Mesendoderm (in vitro differentiated cells): ENCODE results near the gene PBRM1.

ENCODE experiments used
- DNase-seq: peaks from one replicate; pipeline ENCODE4 v3.0.0; 2013
- H2AK5ac ChIP-seq: 2 replicates; pipeline ENCODE4 v1.6.1; 2013; ENCODE audit warnings: low read length, inconsistent platforms
- H2BK120ac ChIP-seq: 2 replicates; pipeline ENCODE4 v1.6.1; 2013; ENCODE audit warnings: low read depth, mild to moderate bottlenecking, low read length, moderate library complexity, mixed read lengths
- H2BK15ac ChIP-seq: replicated peaks from 2 replicates; pipeline ENCODE4 v1.6.1; 2013; ENCODE audit warnings: low read depth, mild to moderate bottlenecking, moderate library complexity
- H2BK5ac ChIP-seq: 2 replicates; pipeline ENCODE4 v1.6.1; 2013; ENCODE audit warnings: low read length, inconsistent platforms
- H3K18ac ChIP-seq: 2 replicates; pipeline ENCODE4 v1.6.1; 2013; ENCODE audit warnings: mild to moderate bottlenecking, low read length, mixed read lengths
- H3K23ac ChIP-seq: one replicate; pipeline ENCODE4 v1.6.1; 2013; ENCODE audit warnings: low read length
- H3K27ac ChIP-seq: 2 replicates; pipeline ENCODE4 v1.5.1; 2013; ENCODE audit warnings: low read depth, mild to moderate bottlenecking, inconsistent platforms, low read length, moderate library complexity
- H3K27me3 ChIP-seq: 2 replicates; pipeline ENCODE4 v1.6.1; 2013; ENCODE audit warnings: low read length, control low read depth, mild to moderate bottlenecking, inconsistent platforms; ENCODE audit not compliant: insufficient read depth, poor library complexity
- H3K36me3 ChIP-seq: 2 replicates; pipeline ENCODE4 v1.6.1; 2013; ENCODE audit warnings: low read length, inconsistent platforms; ENCODE audit not compliant: control insufficient read depth, insufficient read depth
- H3K4ac ChIP-seq: one replicate; pipeline ENCODE4 v1.6.1; 2013; ENCODE audit warnings: low read depth, mild to moderate bottlenecking, low read length, moderate library complexity
- H3K4me1 ChIP-seq: 2 replicates; pipeline ENCODE4 v1.6.1; 2013; ENCODE audit warnings: low read depth, low read length, inconsistent platforms; ENCODE audit not compliant: control insufficient read depth
- H3K4me2 ChIP-seq: 2 replicates; pipeline ENCODE4 v1.6.1; 2013; ENCODE audit warnings: low read length
- H3K4me3 ChIP-seq: 2 replicates; pipeline ENCODE4 v1.5.1; 2013; ENCODE audit warnings: mild to moderate bottlenecking, low read length
- H3K56ac ChIP-seq: one replicate; pipeline ENCODE4 v1.6.1; 2013; ENCODE audit warnings: low read length
- H3K79me1 ChIP-seq: 2 replicates; pipeline ENCODE4 v1.6.1; 2013; ENCODE audit warnings: low read length, inconsistent platforms
- H3K79me2 ChIP-seq: 2 replicates; pipeline ENCODE4 v1.6.1; 2013; ENCODE audit warnings: mild to moderate bottlenecking, low read length; ENCODE audit not compliant: control insufficient read depth, insufficient read depth
- H3K9ac ChIP-seq: 2 replicates; pipeline ENCODE4 v1.6.1; 2013; ENCODE audit warnings: low read length, inconsistent platforms
- H4K5ac ChIP-seq: one replicate; pipeline ENCODE4 v1.6.1; 2013; ENCODE audit warnings: low read length
- H4K8ac ChIP-seq: one replicate; pipeline ENCODE4 v1.6.1; 2013; ENCODE audit warnings: low read depth, mild to moderate bottlenecking, control low read depth, low read length, moderate library complexity
- WGBS: extraction: QIAGEN DNeasy Blood & Tissue Kit; methylation state at CpG from one replicate; pipeline ENCODE4 v1.1.7; 2013; ENCODE audit warnings: low lambda C conversion rate, missing lambda C conversion rate; ENCODE audit not compliant: insufficient coverage; ENCODE audit errors: extremely low coverage; 5-methylcytosine and 5-hydroxymethylcytosine counted together

The PBRM1 gene

GRCh38 chr3:52715714-52716305 is 30.1 kb upstream of the PBRM1 start:
- Histone ChIP-seq H3K56ac (no peak overlapping the region), H3K4me3 (no peak overlapping the region), H2AK5ac (no peak overlapping the region), H3K23ac (no peak overlapping the region), H3K4ac (no peak overlapping the region), H3K79me2 (no peaks in the 10 kb centered on the region), H3K27me3 (no peaks in the 10 kb centered on the region), H3K4me1 (no peaks in the 10 kb centered on the region), H3K79me1 (no peaks in the 10 kb centered on the region), H3K18ac (no peak overlapping the region), H2BK15ac (no peak overlapping the region), H3K27ac (no peak overlapping the region), H3K4me2 (no peak overlapping the region), H3K36me3 (no peaks in the 10 kb centered on the region), H3K9ac (no peak overlapping the region), H2BK5ac (no peak overlapping the region), H4K5ac (no peak overlapping the region), H4K8ac (no peak overlapping the region), H2BK120ac (no peak overlapping the region)
- WGBS, result no CpG with 5 or more reads among the region's 11 CpGs
- DNase-seq, result no peak

GRCh38 chr3:52714335-52715302 is 28.9 kb upstream of the PBRM1 start:
- Histone ChIP-seq H3K9ac (peak overlapping the region; percentile 31), H2AK5ac (no peak overlapping the region), H2BK5ac (no peak overlapping the region), H3K79me1 (no peaks in the 10 kb centered on the region), H3K18ac (no peak overlapping the region), H3K4me3 (no peak overlapping the region), H3K27me3 (no peaks in the 10 kb centered on the region), H2BK15ac (no peak overlapping the region), H3K79me2 (no peaks in the 10 kb centered on the region), H4K5ac (no peak overlapping the region), H3K4me2 (peak overlapping the region; percentile 90), H4K8ac (no peak overlapping the region), H3K4me1 (no peaks in the 10 kb centered on the region), H3K36me3 (no peaks in the 10 kb centered on the region), H2BK120ac (no peak overlapping the region), H3K27ac (no peak overlapping the region), H3K4ac (no peak overlapping the region), H3K56ac (peak overlapping the region; percentile 42), H3K23ac (no peak overlapping the region)
- DNase-seq, result peak; percentile 86
- WGBS, result no CpG with 5 or more reads among the region's 39 CpGs

- H3K4ac ChIP-seq, result no peak overlapping the region
- no peak overlapping the region for H2BK120ac ChIP-seq
- H3K4me3 ChIP-seq, result no peak overlapping the region
- no peak overlapping the region for H3K18ac ChIP-seq
- no peaks in the 10 kb centered on the region for H3K27me3 ChIP-seq
- no peak overlapping the region for H3K56ac ChIP-seq
- WGBS, result no CpG with 5 or more reads among the region's 17 CpGs
- H3K79me2 ChIP-seq, result no peaks in the 10 kb centered on the region
- DNase-seq, result no peak
- no peak overlapping the region for H4K8ac ChIP-seq
- no peak overlapping the region for H3K4me2 ChIP-seq
- no peak overlapping the region for H3K9ac ChIP-seq
- H4K5ac ChIP-seq, result no peak overlapping the region
- H3K27ac ChIP-seq, result no peak overlapping the region
- no peak overlapping the region for H2AK5ac ChIP-seq
- no peak overlapping the region for H2BK15ac ChIP-seq
- no peaks in the 10 kb centered on the region for H3K79me1 ChIP-seq
- no peak overlapping the region for H3K23ac ChIP-seq
- no peak overlapping the region for H2BK5ac ChIP-seq
- no peaks in the 10 kb centered on the region for H3K36me3 ChIP-seq
- H3K4me1 ChIP-seq, result no peaks in the 10 kb centered on the region
Observed at GRCh38 chr3:52712291-52713212, 26.8 kb upstream of the PBRM1 start.

- Histone ChIP-seq H3K36me3 (no peaks in the 10 kb centered on the region), H3K18ac (no peak overlapping the region), H2BK15ac (no peak overlapping the region), H3K4me3 (no peak overlapping the region), H3K23ac (no peak overlapping the region), H3K56ac (no peak overlapping the region), H3K4me2 (no peak overlapping the region), H3K4ac (no peak overlapping the region), H3K4me1 (no peaks in the 10 kb centered on the region), H4K8ac (no peak overlapping the region), H3K79me2 (peaks cover 8% of the 10 kb centered on the region), H2BK120ac (no peak overlapping the region), H4K5ac (no peak overlapping the region), H2AK5ac (no peak overlapping the region), H3K27ac (no peak overlapping the region), H3K27me3 (no peaks in the 10 kb centered on the region), H3K79me1 (peaks cover 7% of the 10 kb centered on the region), H3K9ac (no peak overlapping the region), H2BK5ac (no peak overlapping the region)
- DNase-seq, result no peak
- no CpG with 5 or more reads among the region's 2 CpGs for WGBS
Observed at GRCh38 chr3:52710512-52710911, 24.8 kb upstream of the PBRM1 start.

GRCh38 chr3:52707585-52707984 is 21.9 kb upstream of the PBRM1 start:
- Histone ChIP-seq H3K4me2 (no peak overlapping the region), H3K9ac (no peak overlapping the region), H3K36me3 (no peaks in the 10 kb centered on the region), H3K27me3 (no peaks in the 10 kb centered on the region), H3K79me2 (peaks cover 13% of the 10 kb centered on the region), H2BK120ac (no peak overlapping the region), H3K23ac (no peak overlapping the region), H2AK5ac (no peak overlapping the region), H4K8ac (no peak overlapping the region), H3K18ac (no peak overlapping the region), H4K5ac (no peak overlapping the region), H3K79me1 (peaks cover 16% of the 10 kb centered on the region), H3K4me1 (peaks cover 2% of the 10 kb centered on the region), H2BK15ac (no peak overlapping the region), H3K4me3 (no peak overlapping the region), H3K4ac (no peak overlapping the region), H2BK5ac (no peak overlapping the region), H3K27ac (no peak overlapping the region), H3K56ac (no peak overlapping the region)
- WGBS, result no CpG with 5 or more reads among the region's 4 CpGs
- DNase-seq, result no peak
